Natural killer cell treated with Interleukin-12 subunit alpha and Interleukin-12 subunit beta and Interleukin-15 and Interleukin-18, amount 100 ng/mL, for 72 hours (primary cell): ENCODE data around the gene SLC9A6. TPM values are rescaled to one million over a fixed set of nuclear protein-coding genes. Genes with fewer than 3 reads are reported as not detected.

Experiments
- total RNA-seq, 2 donors: library from RNA; stranded (reverse); gene quantifications; one replicate each; pipeline ENCODE4 v1.2.3, GENCODE V29; 2022

The SLC9A6 gene
- total RNA-seq, 2 donors from 2014 or later: 16.6 to 18.6 TPM

Other genes starting within 250 kb of the SLC9A6 start
- not detected for gene CT45A3, start 217.2 kb upstream of the SLC9A6 start, total RNA-seq
- gene CT45A5, start 199.9 kb upstream of the SLC9A6 start, total RNA-seq: not detected
- not detected for gene CT45A6, start 182.6 kb upstream of the SLC9A6 start, total RNA-seq
- gene CT45A2, start 165.4 kb upstream of the SLC9A6 start, total RNA-seq: not detected
- gene CT45A7, start 148.2 kb upstream of the SLC9A6 start, total RNA-seq: not detected
- gene CT45A8, start 130.9 kb upstream of the SLC9A6 start, total RNA-seq: not detected
- gene CT45A9, start 113.6 kb upstream of the SLC9A6 start, total RNA-seq: not detected
- gene CT45A10, start 92.0 kb upstream of the SLC9A6 start, total RNA-seq: not detected
- not detected for gene SAGE1, start 91.7 kb upstream of the SLC9A6 start, total RNA-seq
- gene MMGT1, start 11.4 kb upstream of the SLC9A6 start, total RNA-seq: 10 to 100 TPM; 16.1 to 22.2 TPM
- gene FHL1, start 162.1 kb downstream of the SLC9A6 start, total RNA-seq: 1 to 10 TPM; 2.9 to 6.7 TPM